Pancreas (tissue), 10 donors: Measurements from ENCODE around the gene CDH11. TPM values are rescaled to one million over a fixed set of nuclear protein-coding genes. Genes with fewer than 3 reads are reported as not detected.

Source experiments
- ATAC-seq, 4 donors: fragments of 200-7000 bp; cut with Tn5 transposase; one replicate each; pipeline versions ENCODE4 v1.8.0 to v1.9.1; 2020; ENCODE audit warnings: mild to moderate bottlenecking in 4 of 4, moderate library complexity in 4 of 4
- DNase-seq, 6 donors: peaks; one replicate each; pipeline ENCODE4 v3.0.0-alpha.2; 2020
- FAIRE-seq: peaks from 2 replicates; lab custom pipeline; 2012; peaks lifted over from hg19 to GRCh38; lab: Jason Lieb, UNC
- H3K27ac ChIP-seq, 4 donors: fragments of 200-600 bp; sonication (generic); 1 replicate in 3 of 4; 2 replicates in 1 of 4; pipeline versions ENCODE4 v1.5.0 to v1.8.0; 2020
- H3K27me3 ChIP-seq, 4 donors: fragments of 200-600 bp; one replicate each; pipeline ENCODE4 v1.8.0; 2021
- H3K36me3 ChIP-seq, 3 donors: fragments of 200-600 bp; sonication (generic) in 1 of 3; one replicate each; pipeline versions ENCODE4 v1.5.0 to v1.8.0; 2020 to 2021
- H3K4me1 ChIP-seq, 3 donors: fragments of 200-600 bp; one replicate each; pipeline ENCODE4 v1.8.0; 2021
- H3K4me3 ChIP-seq, 4 donors: fragments of 200-600 bp; sonication (generic) in 2 of 4; one replicate each; pipeline versions ENCODE4 v1.5.0 to v1.8.0; 2020 to 2021
- H3K9me3 ChIP-seq, 4 donors: fragments of 200-600 bp; one replicate each; pipeline ENCODE4 v1.8.0; 2021
- WGBS, 2 donors: extraction: QIAGEN DNeasy Blood & Tissue Kit; methylation state at CpG; one replicate each; pipeline ENCODE4 v1.1.7; 2013; 5-methylcytosine and 5-hydroxymethylcytosine counted together
- intact Hi-C, 3 donors: fragments of 100-400 bp; cut with DNase I; formaldehyde crosslinking; loops; one replicate each; pipeline versions ENCODE4 v1.11.1 to v1.14.2; 2022
- polyA plus RNA-seq, 2 donors: library from polyadenylated mRNA; stranded (reverse); fragments of 200-250 nt; gene quantifications; one replicate each; pipeline ENCODE4 v1.2.3, GENCODE V29; 2013
- total RNA-seq, 6 donors: library from RNA; stranded (reverse); fragmentation: NEBNext Ultra II Directional in 4 of 6; extraction: Animal tissue kit (Norgen Biotek cat#: 25700) in 4 of 6; gene quantifications; one replicate each; pipeline versions ENCODE4 v1.2.1 to v1.2.4, GENCODE V29; 2021 to 2023
- TF ChIP-seq, protein P1 (sequence below), 4 donors: fragments of 200-600 bp; sonication (generic) in 3 of 4; IDR thresholded peaks; one replicate each; pipeline versions ENCODE4 v1.5.0 to v1.8.0; 2021; ENCODE audit warnings: antibody characterized with exemption in 4 of 4
- donor health status: healthy with polysubstance abuse.
- donor health status: DM: no; HTN: no; CAD: no; lungs with moderate emphysema.
- donor health status: DM: no; HTN: no; CAD: no.
- donor health status: control.
- donor health status: control.
- donor health status: Bipolar disorder and iron deficiency.
- donor health status: DM: yes; HTN: yes; CAD: no.
- donor health status: DM: no; HTN: no; CAD: no.
- donor health status: DM: no; HTN: no; CAD: no.
- donor health status: DM: yes; HTN: yes; CAD: no.

CDH11 gene
- total and polyA plus RNA-seq, 8 donors, result 0.38 to 49.6 (median 1.8) TPM

DNA sequence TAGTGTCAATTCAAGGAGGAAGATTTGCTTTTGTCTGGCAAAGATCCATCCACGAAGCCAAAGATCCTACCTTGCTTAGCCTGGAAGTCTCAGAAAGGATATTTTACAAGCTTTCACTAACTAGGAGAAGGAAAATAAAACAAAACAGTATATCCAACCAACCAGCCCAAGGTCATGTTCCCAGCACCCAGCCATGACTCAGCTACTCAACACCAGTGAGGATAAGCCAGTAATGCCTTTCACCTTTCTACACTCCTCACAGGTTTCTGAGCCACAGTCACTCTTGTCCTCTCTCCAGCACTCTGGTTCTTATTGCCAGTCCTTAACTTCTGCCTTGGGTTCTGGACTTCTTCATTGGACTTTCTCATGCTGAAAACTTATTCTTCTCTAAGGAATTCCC lies 116.2 kb downstream of the CDH11 start:
- no peak overlapping the region for H3K27ac ChIP-seq
- H3K4me3 ChIP-seq, result no peak overlapping the region
- DNase-seq, result no peak
- no peak for FAIRE-seq
- H3K27me3 ChIP-seq, result no peaks in the 10 kb centered on the region
- 41 to 48% methylated on average over 1 of the region's 1 CpG for WGBS, 2 donors
- TF ChIP-seq, protein P1, sequence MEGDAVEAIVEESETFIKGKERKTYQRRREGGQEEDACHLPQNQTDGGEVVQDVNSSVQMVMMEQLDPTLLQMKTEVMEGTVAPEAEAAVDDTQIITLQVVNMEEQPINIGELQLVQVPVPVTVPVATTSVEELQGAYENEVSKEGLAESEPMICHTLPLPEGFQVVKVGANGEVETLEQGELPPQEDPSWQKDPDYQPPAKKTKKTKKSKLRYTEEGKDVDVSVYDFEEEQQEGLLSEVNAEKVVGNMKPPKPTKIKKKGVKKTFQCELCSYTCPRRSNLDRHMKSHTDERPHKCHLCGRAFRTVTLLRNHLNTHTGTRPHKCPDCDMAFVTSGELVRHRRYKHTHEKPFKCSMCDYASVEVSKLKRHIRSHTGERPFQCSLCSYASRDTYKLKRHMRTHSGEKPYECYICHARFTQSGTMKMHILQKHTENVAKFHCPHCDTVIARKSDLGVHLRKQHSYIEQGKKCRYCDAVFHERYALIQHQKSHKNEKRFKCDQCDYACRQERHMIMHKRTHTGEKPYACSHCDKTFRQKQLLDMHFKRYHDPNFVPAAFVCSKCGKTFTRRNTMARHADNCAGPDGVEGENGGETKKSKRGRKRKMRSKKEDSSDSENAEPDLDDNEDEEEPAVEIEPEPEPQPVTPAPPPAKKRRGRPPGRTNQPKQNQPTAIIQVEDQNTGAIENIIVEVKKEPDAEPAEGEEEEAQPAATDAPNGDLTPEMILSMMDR (IDR thresholded peaks at IDR 0.05), result no peak
- no peaks in the 10 kb centered on the region for H3K4me1 ChIP-seq
- no peak for ATAC-seq
- no peaks in the 10 kb centered on the region for H3K9me3 ChIP-seq
- no peaks in the 10 kb centered on the region for H3K36me3 ChIP-seq
- intact Hi-C loops, result no loop called here

DNA sequence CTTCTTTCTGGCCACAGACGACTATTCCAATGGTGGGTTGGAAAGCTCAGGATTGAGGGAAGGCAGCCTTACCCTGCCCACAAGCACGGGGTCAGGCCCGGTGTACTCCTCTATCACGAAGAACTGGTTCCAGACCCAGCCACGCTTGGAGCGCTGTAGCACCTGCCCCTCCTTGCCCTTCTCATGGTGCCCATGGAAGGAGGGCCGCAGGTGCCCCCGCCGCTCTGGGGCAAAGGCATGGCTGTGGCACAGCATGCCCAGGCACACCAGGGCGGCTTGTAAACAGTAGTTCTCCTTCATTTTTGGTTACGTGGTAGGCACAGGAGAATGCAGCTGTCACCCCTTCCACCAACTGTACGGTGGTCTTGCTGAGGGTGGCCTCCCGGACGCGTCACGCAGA lies 117.3 kb downstream of the CDH11 start:
- intact Hi-C loops, result no loop called here
- FAIRE-seq, result no peak
- no peak for ATAC-seq
- Histone ChIP-seq H3K27me3 (no peaks in the 10 kb centered on the region), H3K4me1 (no peaks in the 10 kb centered on the region), H3K4me3 (no peak overlapping the region), H3K27ac (no peak overlapping the region), H3K9me3 (no peaks in the 10 kb centered on the region), H3K36me3 (no peaks in the 10 kb centered on the region)
- TF ChIP-seq, protein P1 (IDR thresholded peaks at IDR 0.05), result no peak
- 81 to 84% methylated on average over 16 of the region's 16 CpGs for WGBS, 2 donors
- DNase-seq, result no peak

DNA sequence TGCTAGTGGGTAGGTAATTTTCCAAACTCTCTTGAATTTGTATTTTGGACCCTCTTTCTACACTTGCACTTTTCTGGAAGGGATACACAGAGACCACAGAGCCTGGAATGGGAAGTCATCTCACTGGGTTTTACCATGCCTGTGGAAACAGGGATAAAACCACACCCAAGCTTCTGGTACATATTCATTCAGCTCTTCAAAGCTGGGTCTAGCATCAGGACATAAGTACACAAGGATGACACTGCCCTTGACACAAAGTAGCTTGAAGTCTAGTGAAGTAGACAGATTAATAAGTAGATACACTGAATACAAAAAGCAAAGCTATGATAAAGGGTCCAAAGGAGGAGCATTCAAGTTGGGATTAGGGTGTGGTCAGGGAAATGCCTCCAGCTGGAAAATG lies 118.2 kb downstream of the CDH11 start:
- no peak for FAIRE-seq
- H3K36me3 ChIP-seq, result no peaks in the 10 kb centered on the region
- intact Hi-C loops, result no loop called here
- DNase-seq, result no peak
- no peak overlapping the region for H3K4me3 ChIP-seq
- no peaks in the 10 kb centered on the region for H3K27me3 ChIP-seq
- H3K27ac ChIP-seq, result no peak overlapping the region
- ATAC-seq, result no peak
- no peaks in the 10 kb centered on the region for H3K4me1 ChIP-seq
- H3K9me3 ChIP-seq, result no peaks in the 10 kb centered on the region
- TF ChIP-seq, protein P1 (IDR thresholded peaks at IDR 0.05), result no peak

DNA sequence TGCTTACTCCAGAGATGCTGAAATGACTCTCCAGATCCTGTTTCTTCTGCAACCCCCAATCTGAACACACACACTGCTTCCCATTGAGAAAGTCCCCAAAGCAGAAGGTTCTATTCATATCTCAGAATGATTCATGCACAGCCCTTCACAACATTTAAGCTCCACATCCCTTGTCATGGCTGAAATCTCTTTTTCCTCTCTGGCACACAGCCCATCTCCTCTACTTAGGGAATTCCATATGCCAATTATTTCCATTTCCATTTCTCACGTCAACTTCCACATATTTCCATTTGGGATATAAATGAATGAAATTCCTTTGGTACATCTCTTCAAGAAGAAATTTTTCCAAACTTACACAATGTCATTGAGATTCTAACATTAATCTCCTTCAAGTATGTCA lies 119.6 kb downstream of the CDH11 start:
- 20 to 57% methylated on average over 1 of the region's 1 CpG for WGBS, 2 donors
- TF ChIP-seq, protein P1 (IDR thresholded peaks at IDR 0.05), result no peak
- FAIRE-seq (peak; percentile 13), ATAC-seq (no peak), DNase-seq (no peak)
- H3K4me3 ChIP-seq, result no peak overlapping the region
- no peaks in the 10 kb centered on the region for H3K27me3 ChIP-seq
- H3K36me3 ChIP-seq, result no peaks in the 10 kb centered on the region
- no peaks in the 10 kb centered on the region for H3K9me3 ChIP-seq
- no peak overlapping the region for H3K27ac ChIP-seq
- intact Hi-C loops, result no loop called here
- H3K4me1 ChIP-seq, result no peaks in the 10 kb centered on the region

DNA sequence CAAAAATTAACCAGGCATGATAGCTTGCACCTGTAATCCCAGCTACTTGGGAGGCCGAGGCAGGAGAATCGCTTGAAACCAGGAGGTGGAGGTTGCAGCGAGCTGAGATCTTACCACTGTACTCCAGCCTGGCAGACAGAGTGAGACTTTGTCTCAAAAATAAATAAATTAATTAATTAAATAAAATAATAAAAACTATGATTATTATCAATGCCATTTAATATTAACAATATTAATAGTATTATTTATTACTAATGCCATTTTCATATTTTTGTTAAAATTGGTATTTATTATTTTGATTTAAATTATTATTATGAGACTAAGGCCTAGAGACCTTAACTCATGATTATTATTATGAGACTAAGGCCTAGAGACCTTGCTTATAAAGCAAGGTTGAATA lies 121.2 kb downstream of the CDH11 start:
- DNase-seq (no peak), FAIRE-seq (peak; percentile 90)
- intact Hi-C loops, result no loop called here

More for the DNA sequence above, 121.2 kb downstream of the CDH11 start:
- H3K4me1 ChIP-seq, result no peaks in the 10 kb centered on the region
- H3K4me3 ChIP-seq, result no peak overlapping the region
- H3K36me3 ChIP-seq, result no peaks in the 10 kb centered on the region
- ATAC-seq, result no peak
- 91 to 97% methylated on average over 3 of the region's 3 CpGs for WGBS, 2 donors
- no peaks in the 10 kb centered on the region for H3K9me3 ChIP-seq
- H3K27ac ChIP-seq, result no peak overlapping the region
- no peaks in the 10 kb centered on the region for H3K27me3 ChIP-seq
- TF ChIP-seq, protein P1 (IDR thresholded peaks at IDR 0.05), result no peak
